Subcutaneous adipose tissue (tissue), 4 donors: ENCODE data around the gene SYNJ1. TPM values are rescaled to one million over a fixed set of nuclear protein-coding genes. Genes with fewer than 3 reads are reported as not detected.

ENCODE experiments used
- CTCF ChIP-seq: fragments of 450-650 bp; IDR thresholded peaks from one replicate; pipeline ENCODE4 v1.5.1; 2016; ENCODE audit warnings: low read depth, mild to moderate bottlenecking, control low read depth, antibody characterized with exemption, moderate library complexity
- total RNA-seq, 4 donors: library from RNA; depleted of rRNA; stranded (reverse); fragments of >200 nt; gene quantifications; one replicate each; pipeline ENCODE4 v1.1.0, GENCODE V29; 2016

The SYNJ1 gene
- total RNA-seq, 4 donors from 2014 or later: 11.3 to 18.8 (median 14.0) TPM

- no peak for TF ChIP-seq CTCF
These were observed 82.3 kb downstream of the SYNJ1 start for GRCh38 chr21:32645261-32646182.

- TF ChIP-seq CTCF: no peak
These were observed 85.8 kb downstream of the SYNJ1 start for GRCh38 chr21:32641710-32642698.

- TF ChIP-seq CTCF: no peak
These were observed 101.1 kb downstream of the SYNJ1 start for GRCh38 chr21:32626621-32627196.

- TF ChIP-seq CTCF: no peak
These were observed 114.3 kb downstream of the SYNJ1 start for GRCh38 chr21:32613436-32614043.

GRCh38 chr21:32612999-32613337, 114.8 kb downstream of the SYNJ1 start:
- no peak for TF ChIP-seq CTCF

- TF ChIP-seq CTCF: no peak
These were observed 115.5 kb downstream of the SYNJ1 start, which contains the start of gene CFAP298 for GRCh38 chr21:32612075-32612998. TSS of gene CFAP298 (minus strand) at chr21:32612377. CDS start at chr21:32612243, 134 bp downstream.
